SU-DHL-6 (cell line): Measurements from ENCODE around the gene ANKRD42.

Source experiments
- H2AFZ ChIP-seq: fragments of 200-600 bp; sonication (generic); 2 replicates; pipeline ENCODE4 v1.6.1; 2014; ENCODE audit warnings: low read depth, mild to moderate bottlenecking, moderate library complexity, mixed read lengths, antibody characterized with exemption, low read length; ENCODE audit not compliant: severe bottlenecking
- H3F3A ChIP-seq: fragments of 200-600 bp; shearing (Covaris generic); 2 replicates; pipeline ENCODE4 v1.6.0; 2016; ENCODE audit warnings: antibody characterized with exemption, mild to moderate bottlenecking; ENCODE audit not compliant: insufficient read depth
- H3K27ac ChIP-seq: fragments of 200-600 bp; sonication (generic); 2 replicates; pipeline ENCODE4 v1.5.1; 2016; ENCODE audit warnings: low read depth, mild to moderate bottlenecking, low read length, moderate library complexity, mixed read lengths
- H3K27me3 ChIP-seq: fragments of 200-600 bp; sonication (generic), shearing (Covaris generic); 2 replicates; pipeline ENCODE4 v1.6.0; 2014; ENCODE audit warnings: mild to moderate bottlenecking, low read length
- H3K36me3 ChIP-seq: fragments of 200-600 bp; sonication (generic); 2 replicates; pipeline ENCODE4 v1.6.1; 2014; ENCODE audit warnings: mild to moderate bottlenecking, low read length, mixed read lengths
- H3K4me2 ChIP-seq: fragments of 300-600, 200-600 bp; shearing (Covaris generic), sonication (generic); 2 replicates; pipeline ENCODE4 v1.6.0; 2014; ENCODE audit warnings: low read length, low read depth, mild to moderate bottlenecking; ENCODE audit not compliant: poor library complexity, severe bottlenecking
- H3K4me3 ChIP-seq: fragments of 200-600 bp; sonication (generic); 2 replicates; pipeline ENCODE4 v1.5.1; 2014; ENCODE audit warnings: antibody characterized with exemption, low read length, mild to moderate bottlenecking, mixed read lengths; ENCODE audit not compliant: insufficient read depth, poor library complexity, severe bottlenecking
- H3K79me2 ChIP-seq: fragments of 200-600 bp; sonication (generic); 2 replicates; pipeline ENCODE4 v1.6.1; 2014; ENCODE audit warnings: mild to moderate bottlenecking, low read length, moderate library complexity; ENCODE audit not compliant: insufficient read depth
- H3K9ac ChIP-seq: fragments of 200-600 bp; sonication (generic); 2 replicates; pipeline ENCODE4 v1.7.0; 2014; ENCODE audit warnings: mild to moderate bottlenecking, low read length
- H3K9me2 ChIP-seq: fragments of 200-600 bp; sonication (generic); replicated peaks from 2 replicates; pipeline ENCODE4 v1.6.1; 2014; ENCODE audit warnings: low read length; ENCODE audit not compliant: insufficient read depth
- H3K9me3 ChIP-seq: fragments of 200-600 bp; sonication (generic); 2 replicates; pipeline ENCODE4 v1.6.1; 2014; ENCODE audit warnings: low read length, mixed read lengths; ENCODE audit not compliant: insufficient read depth
- H4K20me1 ChIP-seq: fragments of 200-600 bp; sonication (generic); 2 replicates; pipeline ENCODE4 v1.6.1; 2014; ENCODE audit warnings: low read depth, mild to moderate bottlenecking, antibody characterized with exemption, low read length, moderate library complexity, mixed read lengths
- CTCF ChIP-seq: fragments of 200-600 bp; sonication (generic); IDR thresholded peaks from one replicate; pipeline ENCODE4 v1.5.1; 2017; ENCODE audit warnings: antibody characterized with exemption, mild to moderate bottlenecking, low read length, moderate library complexity; ENCODE audit not compliant: insufficient read depth, poor library complexity, severe bottlenecking
- EZH2phosphoT487 ChIP-seq: fragments of 200-600 bp; sonication (generic), shearing (Covaris generic); conservative IDR thresholded peaks from 2 replicates; pipeline ENCODE4 v1.6.1; 2018; ENCODE audit warnings: mild to moderate bottlenecking, antibody characterized with exemption, low read length, moderate library complexity, mixed read lengths

ANKRD42 gene

GRCh38 chr11:83174008-83174407 lies 19.5 kb upstream of the ANKRD42 start:
- Histone ChIP-seq H4K20me1 (peaks cover 54% of the 10 kb centered on the region), H3K27me3 (no peaks in the 10 kb centered on the region), H2AFZ (no peak overlapping the region), H3F3A (peaks cover 26% of the 10 kb centered on the region; the same call in 1 of the 2 replicates), H3K27ac (no peak overlapping the region), H3K4me2 (no peak overlapping the region), H3K36me3 (peaks cover 58% of the 10 kb centered on the region), H3K9me2 (no peaks in the 10 kb centered on the region), H3K9ac (no peak overlapping the region), H3K9me3 (no peaks in the 10 kb centered on the region), H3K4me3 (no peak overlapping the region), H3K79me2 (peaks cover 85% of the 10 kb centered on the region)
- TF ChIP-seq EZH2phosphoT487 = no peak
- no peak for TF ChIP-seq CTCF

GRCh38 chr11:83175815-83176214 lies 17.7 kb upstream of the ANKRD42 start:
- H3K36me3 ChIP-seq = peaks cover 57% of the 10 kb centered on the region
- H3K4me3 ChIP-seq = no peak overlapping the region
- no peak overlapping the region for H3K27ac ChIP-seq
- no peaks in the 10 kb centered on the region for H3K27me3 ChIP-seq
- no peak overlapping the region for H3K4me2 ChIP-seq
- no peaks in the 10 kb centered on the region for H3K9me3 ChIP-seq
- TF ChIP-seq EZH2phosphoT487 (no peak), CTCF (no peak)
- peaks cover 22% of the 10 kb centered on the region for H3F3A ChIP-seq
- no peak overlapping the region for H3K9ac ChIP-seq
- peaks cover 49% of the 10 kb centered on the region for H4K20me1 ChIP-seq
- H2AFZ ChIP-seq = no peak overlapping the region
- H3K9me2 ChIP-seq = no peaks in the 10 kb centered on the region
- peaks cover 71% of the 10 kb centered on the region for H3K79me2 ChIP-seq

- H4K20me1 ChIP-seq = peaks cover 45% of the 10 kb centered on the region
- TF ChIP-seq EZH2phosphoT487 (no peak), CTCF (no peak)
- no peak overlapping the region; the same call in 1 of the 2 replicates for H3K27ac ChIP-seq
- H3F3A ChIP-seq = peaks cover 68% of the 10 kb centered on the region
- no peak overlapping the region for H3K4me2 ChIP-seq
- no peak overlapping the region for H3K9ac ChIP-seq
- H2AFZ ChIP-seq = no peak overlapping the region
- peaks cover 82% of the 10 kb centered on the region for H3K36me3 ChIP-seq
- H3K27me3 ChIP-seq = no peaks in the 10 kb centered on the region
- no peak overlapping the region for H3K4me3 ChIP-seq
- no peaks in the 10 kb centered on the region for H3K9me2 ChIP-seq
- H3K79me2 ChIP-seq = peaks cover 23% of the 10 kb centered on the region
- H3K9me3 ChIP-seq = no peaks in the 10 kb centered on the region
Observed at GRCh38 chr11:83181815-83182214, 11.7 kb upstream of the ANKRD42 start.
